WI38 (cell line): Measurements from ENCODE around the gene APPL2.

Experiments
- H3K4me3 ChIP-seq: 2 replicates; pipeline ENCODE4 v1.5.1; 2011; ENCODE audit warnings: low read depth, mild to moderate bottlenecking, control low read depth, low read length
- CTCF ChIP-seq: IDR thresholded peaks from 2 replicates; pipeline ENCODE4 v1.5.1; 2012; ENCODE audit warnings: low read depth, mild to moderate bottlenecking, control low read depth, low read length

Gene APPL2

GRCh38 chr12:105222284-105222655 lies 13.7 kb downstream of the APPL2 start:
- no peak overlapping the region for H3K4me3 ChIP-seq
- no peak for TF ChIP-seq CTCF

- H3K4me3 ChIP-seq = no peak overlapping the region
- no peak for TF ChIP-seq CTCF
Observed at GRCh38 chr12:105221583-105222283, 14.2 kb downstream of the APPL2 start.

- H3K4me3 ChIP-seq = no peak overlapping the region
- no peak for TF ChIP-seq CTCF
Observed at GRCh38 chr12:105220929-105221290, 15.1 kb downstream of the APPL2 start.

GRCh38 chr12:105220150-105220928 lies 15.6 kb downstream of the APPL2 start:
- TF ChIP-seq CTCF = no peak

GRCh38 chr12:105219261-105220028 lies 16.5 kb downstream of the APPL2 start:
- no peak overlapping the region for H3K4me3 ChIP-seq
- TF ChIP-seq CTCF = no peak

More at GRCh38 chr12:105220150-105220928, 15.6 kb downstream of the APPL2 start:
- no peak overlapping the region for H3K4me3 ChIP-seq

GRCh38 chr12:105218434-105218833 lies 17.5 kb downstream of the APPL2 start:
- no peak for TF ChIP-seq CTCF
- no peak overlapping the region for H3K4me3 ChIP-seq
